Measurements from ENCODE around the gene SPRY1. TPM values are rescaled to one million over a fixed set of nuclear protein-coding genes. Genes with fewer than 3 reads are reported as not detected.
A peak's percentile ranks its signal among the peaks of the same experiment; 100 is the strongest.

SPRY1 gene, protein sequence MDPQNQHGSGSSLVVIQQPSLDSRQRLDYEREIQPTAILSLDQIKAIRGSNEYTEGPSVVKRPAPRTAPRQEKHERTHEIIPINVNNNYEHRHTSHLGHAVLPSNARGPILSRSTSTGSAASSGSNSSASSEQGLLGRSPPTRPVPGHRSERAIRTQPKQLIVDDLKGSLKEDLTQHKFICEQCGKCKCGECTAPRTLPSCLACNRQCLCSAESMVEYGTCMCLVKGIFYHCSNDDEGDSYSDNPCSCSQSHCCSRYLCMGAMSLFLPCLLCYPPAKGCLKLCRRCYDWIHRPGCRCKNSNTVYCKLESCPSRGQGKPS
- 14.8 and 19.8 TPM in 2 replicates for total RNA-seq
- polyA plus RNA-seq (2012): 2.8 TPM

DNA sequence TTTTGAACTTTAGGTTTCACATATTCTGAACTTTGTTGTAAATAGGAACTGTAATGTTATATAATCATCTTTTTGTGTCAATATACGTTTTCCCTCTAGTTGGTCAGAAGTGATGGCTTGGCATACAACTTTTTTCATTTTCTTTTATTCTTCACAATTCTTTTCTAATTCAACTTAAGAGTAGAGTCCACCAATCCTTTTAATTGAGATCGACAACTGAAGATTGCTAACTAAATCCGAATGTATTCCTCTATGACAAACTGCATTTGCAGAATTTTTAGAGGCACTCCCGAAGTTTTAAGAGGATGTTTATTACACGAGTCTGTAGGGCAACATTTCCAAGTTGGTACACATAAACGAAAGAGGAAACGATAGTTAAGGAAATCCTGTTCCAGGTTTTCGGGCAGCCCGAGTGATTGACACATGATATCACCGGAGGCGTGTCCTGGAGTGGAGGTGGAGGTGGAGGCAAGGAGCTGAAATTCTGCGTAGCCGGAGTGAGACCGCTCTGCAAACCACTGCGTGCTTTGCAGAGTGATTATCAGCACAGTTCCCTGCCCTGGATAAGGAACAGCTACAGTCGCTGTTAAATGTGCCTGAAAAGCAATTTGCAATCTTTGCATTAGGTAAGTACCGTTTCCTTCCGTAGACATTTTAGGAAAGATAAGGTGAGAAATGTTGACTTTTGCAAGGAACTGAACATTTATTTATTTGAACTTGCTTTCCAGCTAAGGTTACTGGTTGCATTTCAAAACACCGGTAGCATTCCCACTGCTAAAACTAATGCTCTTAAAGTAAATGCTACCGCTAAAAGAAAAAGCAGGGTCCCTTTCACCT, at the start of gene SPRY1:
TSS of gene SPRY1 (plus strand) at position 489 of the 837 bp plus-strand sequence. CDS start 4,797 bp downstream, outside the sequence.
- DNase-seq (ENCODE audit: low read depth): peak; percentile 95

DNA sequence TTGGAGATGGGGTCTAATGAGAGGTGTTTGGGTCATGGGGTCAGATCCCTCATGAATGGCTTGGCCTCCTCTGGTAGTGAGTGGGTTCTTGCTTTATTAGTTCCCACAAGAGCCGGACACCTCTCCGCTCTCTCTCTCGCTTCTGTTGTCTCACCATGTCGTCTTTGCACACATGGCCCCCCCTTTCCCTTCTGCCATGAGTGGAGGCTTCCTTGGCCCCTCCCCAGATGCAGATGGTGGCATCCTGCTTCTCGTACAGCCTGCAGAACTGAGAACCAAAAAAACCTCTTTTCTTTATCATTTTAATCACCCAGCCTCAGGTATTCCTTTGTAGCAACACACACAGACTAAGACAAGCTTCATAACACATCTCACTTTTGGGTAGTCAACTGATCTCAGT, 49.6 kb upstream of the SPRY1 start:
- no peak for DNase-seq (ENCODE audit: low read depth)

DNA sequence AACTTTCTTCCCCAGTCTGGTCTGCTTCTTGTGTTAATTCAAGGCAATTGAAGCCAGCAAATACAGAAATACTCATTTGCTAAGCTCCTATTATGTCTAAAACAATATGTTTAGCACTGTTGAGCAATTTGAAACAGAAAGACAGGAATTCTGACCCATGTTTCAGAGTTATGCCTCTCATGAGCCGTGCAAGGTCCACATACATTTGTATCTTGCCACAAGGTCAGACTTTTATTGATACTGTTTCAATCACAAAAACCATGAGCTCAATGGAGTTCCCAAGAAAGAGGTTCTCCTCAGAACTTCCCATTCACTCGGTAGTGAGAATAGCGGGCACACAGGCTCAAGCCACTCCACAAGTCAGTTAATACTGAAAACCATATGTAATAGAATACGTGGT, 47.6 kb upstream of the SPRY1 start:
- no peak for DNase-seq (ENCODE audit: low read depth)

DNA sequence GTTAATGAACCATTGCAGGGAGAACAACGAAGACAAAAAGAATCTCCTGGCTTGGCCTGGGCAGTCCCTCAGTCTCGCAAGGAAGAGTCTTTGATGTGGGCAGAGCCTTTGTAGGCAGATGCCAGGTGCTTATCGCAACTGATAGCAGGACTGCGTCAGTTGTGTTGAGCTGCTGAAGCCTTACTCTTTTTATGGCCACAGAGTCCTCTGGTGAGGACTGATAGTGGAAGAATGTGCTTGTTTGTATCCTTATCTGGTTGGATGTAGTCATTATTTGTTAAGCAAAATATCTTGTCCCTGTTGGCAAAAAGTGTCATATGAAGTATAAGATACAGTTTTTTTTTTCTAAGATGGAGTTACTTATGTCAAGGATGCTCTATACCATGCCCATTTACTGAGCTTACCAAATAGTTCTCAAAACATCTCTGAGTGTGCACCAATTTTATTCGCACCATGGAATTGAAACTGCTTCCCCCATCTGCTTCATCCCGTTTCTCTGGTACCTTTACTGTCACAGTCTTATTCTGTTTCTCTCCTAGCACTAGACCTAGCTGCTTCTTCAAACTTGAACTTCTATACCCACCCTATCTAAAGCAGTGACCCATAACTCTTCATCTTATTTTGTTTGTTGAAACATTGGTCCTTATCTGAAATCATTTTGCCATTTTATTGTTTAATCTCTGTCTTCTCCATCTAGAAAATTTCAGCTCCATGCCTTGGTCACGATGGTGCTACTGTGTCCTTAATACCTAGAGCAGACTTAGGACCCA, 47.0 kb upstream of the SPRY1 start:
- DNase-seq (ENCODE audit: low read depth): no peak

DNA sequence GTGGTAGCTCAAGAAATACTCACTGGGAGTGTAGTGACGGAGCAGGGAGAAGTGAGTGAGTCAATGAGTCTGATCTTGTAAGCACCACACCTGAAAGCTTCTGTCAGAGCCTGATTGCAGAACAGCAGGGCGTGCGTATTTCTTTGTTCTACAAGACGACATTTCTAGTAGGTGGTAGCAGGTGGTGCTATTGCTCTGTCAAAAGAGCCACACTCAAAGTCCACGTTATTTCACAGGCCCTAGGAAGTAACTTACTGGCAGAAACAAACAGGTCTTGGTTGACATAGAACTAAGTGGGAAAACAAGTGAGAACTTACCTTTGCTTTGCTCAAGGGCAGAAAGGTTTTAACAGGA, 46.4 kb upstream of the SPRY1 start:
- DNase-seq (ENCODE audit: low read depth): peak; percentile 34

DNA sequence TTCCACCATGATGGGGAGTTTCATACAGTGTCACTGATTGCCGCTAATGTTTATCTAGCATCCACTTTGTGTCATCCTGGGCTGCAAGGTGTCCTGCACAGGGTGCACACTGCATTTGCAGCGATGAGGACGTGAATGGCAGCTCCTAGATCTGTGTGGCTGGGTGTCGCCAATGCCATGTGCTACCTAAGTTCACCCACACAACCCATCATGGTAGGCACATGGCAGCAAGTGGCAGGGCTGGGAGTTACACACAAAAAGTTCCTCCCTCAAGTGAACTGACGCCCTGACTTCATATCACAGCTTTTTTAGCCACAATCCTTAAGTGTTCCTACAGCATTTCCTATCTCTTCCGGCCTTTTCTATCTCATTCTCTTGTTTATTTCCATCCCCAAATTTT, 45.9 kb upstream of the SPRY1 start:
- DNase-seq (ENCODE audit: low read depth): no peak

DNA sequence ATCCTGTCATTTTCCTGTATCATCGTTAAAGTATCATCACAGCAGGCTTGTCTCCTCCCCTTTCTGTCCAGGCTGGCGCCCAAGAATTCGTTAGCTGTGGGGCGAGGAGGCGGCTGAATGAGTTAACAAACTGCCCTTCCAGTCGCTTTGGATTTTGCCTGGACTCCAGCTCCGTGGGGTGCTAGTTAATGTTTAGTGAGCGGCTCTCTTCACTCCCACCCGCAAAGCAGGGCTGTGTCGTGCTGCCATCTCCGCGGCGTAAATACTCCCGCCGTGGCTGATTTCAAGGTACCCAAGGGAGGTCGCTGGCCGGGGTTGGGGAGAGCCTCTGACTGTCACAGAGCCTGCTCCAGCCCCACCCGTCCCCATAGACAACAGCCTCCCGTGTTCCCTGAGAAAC, 44.9 kb upstream of the SPRY1 start:
- DNase-seq (ENCODE audit: low read depth): no peak

DNA sequence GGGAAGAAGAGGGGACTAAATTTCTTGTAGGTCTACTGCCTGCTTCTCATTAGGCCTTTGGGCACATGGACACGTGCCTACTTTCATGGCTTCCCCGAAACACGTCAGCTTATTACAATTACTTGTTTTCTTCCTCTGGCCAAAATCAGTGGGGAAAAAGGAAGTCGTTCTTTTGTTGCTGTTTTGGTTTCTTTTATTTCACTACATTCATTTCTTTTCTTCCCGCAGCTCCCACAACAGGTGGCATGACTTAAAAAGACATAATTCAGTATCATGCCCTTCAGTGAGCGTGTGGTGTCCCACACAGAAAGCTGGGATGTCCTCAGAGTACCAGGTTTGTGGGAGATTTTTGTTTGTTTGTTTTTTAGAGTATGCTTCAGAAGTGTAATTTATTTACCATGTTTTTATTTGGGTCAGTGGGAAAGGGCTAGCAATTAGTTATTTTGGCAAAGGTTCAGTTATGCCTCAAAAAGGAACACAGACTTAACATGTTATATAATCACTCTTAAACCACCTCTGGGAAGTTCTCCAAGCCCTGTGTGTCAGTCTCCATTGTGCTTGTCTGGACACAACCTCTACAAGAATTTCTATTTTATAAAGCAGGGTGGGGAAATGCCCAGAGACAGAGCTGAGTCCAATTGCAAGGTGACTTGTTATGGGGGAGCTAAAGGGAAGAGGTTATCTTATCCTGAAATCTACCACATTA, 44.2 kb upstream of the SPRY1 start:
- DNase-seq (ENCODE audit: low read depth): peak; percentile 94

DNA sequence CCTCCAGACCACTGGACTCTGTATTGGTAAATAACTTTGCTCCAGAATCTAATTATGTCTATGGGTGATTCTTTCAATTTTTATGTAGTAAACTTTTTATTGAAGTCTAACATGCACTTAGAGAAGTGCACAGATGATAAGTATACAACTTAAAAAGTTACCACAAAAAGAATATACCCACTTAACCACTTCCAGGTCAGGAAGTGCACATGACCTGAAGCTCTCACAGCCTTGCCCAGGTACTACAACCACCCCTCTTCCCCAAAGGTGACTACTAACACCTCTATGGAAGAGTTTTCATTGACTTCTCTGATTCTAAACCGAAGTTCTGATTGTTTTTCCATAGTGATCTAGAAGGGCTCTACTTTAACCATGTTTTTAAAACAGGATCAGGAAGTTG, 43.6 kb upstream of the SPRY1 start:
- no peak for DNase-seq (ENCODE audit: low read depth)

DNA sequence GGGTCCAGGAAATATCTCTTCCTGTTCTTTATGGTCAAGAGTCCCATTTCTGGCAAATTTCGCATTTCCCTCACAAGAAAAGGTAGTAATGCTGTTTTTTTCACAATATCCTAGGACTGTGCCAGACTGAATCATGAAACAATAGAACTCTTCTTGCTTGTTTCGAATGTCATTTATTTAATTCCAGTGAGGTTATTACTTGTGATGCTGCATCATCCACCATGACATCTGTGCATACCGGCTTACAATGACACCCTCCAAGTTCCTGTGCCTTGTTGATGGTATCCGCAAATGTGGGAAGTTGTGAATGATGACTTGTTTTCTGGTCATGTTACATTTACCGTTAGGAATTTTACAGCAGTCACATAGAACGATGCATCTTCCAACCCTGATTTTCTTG, 42.9 kb upstream of the SPRY1 start:
- no peak for DNase-seq (ENCODE audit: low read depth)

DNA sequence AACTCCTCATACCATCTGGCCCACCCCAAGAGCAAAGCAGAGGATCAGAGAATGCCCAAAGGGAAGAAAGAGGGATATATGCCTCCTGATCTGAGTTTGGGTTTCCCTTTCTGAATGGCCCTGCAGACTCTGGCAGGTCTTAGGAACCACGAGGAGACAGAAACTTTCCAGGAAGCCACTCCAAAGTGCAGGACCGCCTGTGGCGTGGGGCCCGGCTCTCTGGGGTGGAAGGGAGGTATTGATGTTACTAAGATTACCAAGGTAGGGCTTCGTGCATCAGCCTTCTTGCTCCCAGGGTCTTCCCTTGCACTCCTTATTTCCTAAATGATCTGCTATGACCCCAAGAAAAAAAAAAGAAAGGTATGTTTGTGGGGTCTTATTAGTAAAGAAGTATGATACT, 41.9 kb upstream of the SPRY1 start:
- no peak for DNase-seq (ENCODE audit: low read depth)

DNA sequence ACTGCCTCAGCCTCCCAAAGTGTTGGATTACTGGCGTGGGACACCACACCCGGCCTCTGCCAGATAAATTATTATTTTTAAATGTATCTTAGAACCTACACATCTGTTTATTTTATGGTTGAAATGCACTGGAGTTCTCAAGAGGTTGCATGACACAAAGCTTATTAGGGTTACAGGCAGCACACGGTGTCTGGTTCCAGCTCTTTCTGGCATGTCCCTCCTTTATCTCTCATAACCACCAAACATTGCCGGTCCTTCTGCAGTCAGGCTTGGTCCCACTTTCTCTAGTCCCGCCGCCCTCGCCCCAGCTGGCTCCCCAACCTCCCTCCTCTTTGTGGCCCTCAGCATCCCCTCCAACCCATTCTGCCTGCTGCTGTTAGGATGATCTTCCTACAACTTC, 39.7 kb upstream of the SPRY1 start:
- no peak for DNase-seq (ENCODE audit: low read depth)

DNA sequence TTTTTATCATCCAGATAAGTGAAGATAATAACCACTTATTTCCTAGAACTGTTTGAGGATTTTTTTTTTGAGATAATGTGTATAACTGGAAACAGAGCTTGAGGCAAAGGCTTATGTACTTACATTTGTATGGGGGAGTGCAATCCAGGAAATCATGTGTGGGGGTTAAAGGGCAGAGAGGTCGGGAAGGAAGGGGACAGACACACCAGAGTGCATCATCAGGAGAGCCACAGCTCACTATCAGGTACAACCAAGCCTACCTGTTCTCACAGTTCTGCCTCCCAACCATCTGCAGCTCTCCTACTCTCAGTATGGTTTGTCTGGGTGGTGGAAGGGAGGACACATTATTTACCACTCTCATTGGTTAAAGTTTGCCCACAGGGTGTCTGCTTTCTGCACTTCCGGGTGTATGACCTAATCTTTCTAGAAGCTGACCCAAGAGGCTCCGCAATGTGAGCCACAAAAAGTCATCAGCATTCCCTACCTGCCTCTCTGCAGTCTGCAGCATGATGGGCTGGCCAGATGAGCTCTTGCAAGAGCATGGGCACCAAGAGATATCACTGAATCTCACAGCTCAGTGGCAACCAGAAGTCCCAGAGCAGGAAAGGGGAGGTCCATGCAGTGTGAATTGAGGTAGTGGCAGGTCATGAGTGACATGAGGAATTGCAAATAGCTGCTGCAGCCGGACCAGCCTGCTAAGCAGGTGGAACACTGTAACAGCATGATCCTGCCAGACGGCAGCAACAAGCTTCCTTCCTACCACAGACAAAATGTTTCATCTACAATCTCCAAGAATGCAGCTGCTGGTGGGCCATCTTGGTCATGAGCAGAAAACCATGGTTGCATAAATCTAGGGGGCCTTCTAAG, 36.9 kb upstream of the SPRY1 start:
- DNase-seq (ENCODE audit: low read depth): no peak

DNA sequence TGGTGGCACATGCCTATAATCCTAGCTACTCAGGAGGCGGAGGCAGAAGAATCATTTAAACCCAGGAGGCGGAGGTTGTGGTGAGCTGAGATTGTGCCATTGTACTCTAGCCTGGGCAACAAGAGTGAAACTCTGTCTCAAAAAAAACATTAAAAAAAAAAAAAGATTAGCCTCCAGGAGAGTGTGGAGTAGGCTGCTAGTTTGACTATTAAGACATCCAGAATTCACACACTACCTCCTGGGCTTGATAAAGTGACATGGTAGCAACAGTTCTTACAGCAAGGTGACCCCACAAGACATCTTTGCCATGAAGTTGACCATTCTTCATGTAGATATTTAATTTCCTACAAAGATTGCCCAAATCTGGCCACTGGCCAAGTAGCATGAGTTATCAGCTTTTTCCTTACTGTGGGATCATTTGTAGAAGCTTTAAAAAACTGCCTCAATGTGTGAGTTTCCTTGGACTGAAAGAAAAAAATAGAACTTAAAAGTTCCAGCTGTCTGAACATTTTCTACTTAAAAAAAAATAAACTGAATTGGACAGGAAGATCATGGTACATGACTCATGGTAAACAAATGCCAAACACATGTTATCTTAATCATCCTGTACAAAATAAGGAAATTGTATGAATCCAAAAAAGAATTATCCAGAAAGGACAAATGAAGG, 35.3 kb upstream of the SPRY1 start:
- peak; percentile 89 for DNase-seq (ENCODE audit: low read depth)

DNA sequence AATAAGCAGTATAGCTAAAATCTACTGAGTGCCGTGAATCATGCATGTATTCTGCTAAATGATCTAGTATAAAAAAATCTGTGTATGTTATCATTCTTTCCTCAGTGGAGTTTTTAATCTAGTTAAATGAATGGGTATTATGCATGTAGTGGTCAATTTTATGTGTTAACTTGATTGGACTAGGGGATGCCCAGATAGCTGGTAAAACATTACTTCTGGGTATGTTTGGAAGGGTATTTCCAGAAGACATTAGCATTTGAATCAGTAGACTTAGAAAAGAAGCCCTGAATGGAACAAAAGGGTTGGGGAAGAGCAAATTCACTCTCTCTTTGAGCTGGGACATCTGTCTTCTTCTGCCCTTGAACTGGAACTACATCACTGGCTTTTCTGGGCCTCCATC, 34.5 kb upstream of the SPRY1 start:
- no peak for DNase-seq (ENCODE audit: low read depth)

DNA sequence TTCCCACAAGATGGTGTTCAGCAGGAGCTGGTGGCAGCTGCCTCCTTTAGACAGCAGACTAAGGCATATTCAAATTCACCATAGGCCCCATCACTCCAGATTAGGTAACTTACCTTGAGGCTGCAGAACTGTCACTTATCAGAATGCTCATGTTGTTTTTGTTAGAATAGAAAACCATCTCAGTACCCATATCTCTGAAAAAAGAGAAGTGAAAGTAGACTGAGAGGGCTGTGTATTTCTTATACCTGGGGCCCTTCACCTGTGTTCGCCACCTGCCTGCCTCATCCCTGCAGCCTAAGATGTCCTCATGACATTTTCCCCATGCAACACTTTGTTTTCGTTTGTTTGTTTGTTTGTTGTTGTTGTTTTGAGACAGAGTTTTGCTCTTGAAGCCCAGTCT, 32.9 kb upstream of the SPRY1 start:
- DNase-seq (ENCODE audit: low read depth): no peak

DNA sequence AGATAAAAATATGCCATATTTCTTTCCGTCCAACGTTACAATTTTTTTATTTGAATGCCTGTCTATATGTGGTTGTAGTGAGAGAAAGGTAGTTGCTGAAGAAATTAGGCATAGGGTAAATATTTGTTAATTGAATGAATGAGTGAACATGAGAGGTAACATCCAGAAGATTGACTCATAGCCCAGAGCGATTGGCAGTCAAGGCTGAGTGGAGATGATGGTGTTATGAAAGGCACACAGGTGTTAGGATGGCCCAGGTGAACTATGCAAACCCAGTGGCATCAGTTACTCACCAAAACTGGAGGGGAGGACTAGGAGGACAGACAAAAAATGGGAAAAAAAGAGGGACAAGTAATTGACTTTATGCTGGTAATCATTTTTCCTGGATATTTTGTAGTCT, 31.7 kb upstream of the SPRY1 start:
- DNase-seq (ENCODE audit: low read depth): no peak

DNA sequence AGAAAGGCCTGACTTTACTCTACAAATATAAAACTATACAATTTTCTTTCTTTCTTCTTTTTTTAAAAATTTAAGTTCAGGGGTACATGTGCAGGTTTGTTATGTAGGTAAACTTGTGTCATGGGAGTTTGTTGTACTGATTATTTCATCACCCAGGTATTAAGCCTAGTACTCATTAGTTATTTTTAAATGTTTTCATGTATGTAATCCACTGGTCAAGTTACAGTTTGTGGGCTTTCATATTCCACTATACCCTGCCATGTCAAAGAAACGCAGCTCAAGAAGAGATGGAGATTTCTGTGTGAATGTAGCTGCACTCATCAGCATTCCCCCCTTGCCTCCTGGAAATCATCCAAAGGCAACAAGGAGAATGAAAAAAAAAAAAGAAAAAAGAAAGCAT, 31.2 kb upstream of the SPRY1 start:
- DNase-seq (ENCODE audit: low read depth): no peak

DNA sequence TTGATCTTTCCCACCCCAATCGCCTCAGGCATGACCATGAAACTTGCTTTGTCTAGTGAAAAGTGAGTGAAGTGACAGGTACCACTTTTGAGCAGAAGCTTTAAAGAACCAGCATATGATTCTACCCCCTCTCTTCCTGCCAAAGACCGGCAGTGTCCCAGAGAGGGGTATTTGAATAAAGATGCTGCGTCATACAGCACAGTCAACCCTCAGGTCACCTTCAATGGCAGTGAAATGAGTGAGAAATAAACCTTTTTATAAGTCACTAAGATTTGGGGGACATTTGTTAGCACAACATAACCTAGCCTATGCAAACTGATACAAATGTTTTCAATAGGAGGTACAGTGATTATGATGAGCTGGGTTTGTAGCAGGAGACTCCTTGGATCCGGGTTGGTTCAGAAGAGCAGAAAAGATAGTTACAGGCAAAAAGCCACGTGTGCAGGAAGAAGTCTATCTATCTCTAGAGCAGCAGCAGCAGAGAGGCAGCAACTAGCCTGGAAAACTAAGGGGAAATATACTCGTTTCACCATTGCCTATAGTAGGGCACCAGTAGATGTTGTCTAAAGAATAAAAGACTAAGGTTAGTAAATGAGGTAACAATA, 30.3 kb upstream of the SPRY1 start:
- no peak for DNase-seq (ENCODE audit: low read depth)

All from myocyte (in vitro differentiated cells).